Loucy (cell line): Measurements from ENCODE around the gene PID1.

Experiments used
- H2AFZ ChIP-seq: fragments of 200-600 bp; sonication (generic); 2 replicates; pipeline ENCODE4 v1.6.0; 2016; ENCODE audit warnings: antibody characterized with exemption, mild to moderate bottlenecking, low read length, moderate library complexity
- H3F3A ChIP-seq: fragments of 200-600 bp; 2 replicates; pipeline ENCODE4 v1.6.0; 2016; ENCODE audit warnings: antibody characterized with exemption, low read depth, mild to moderate bottlenecking
- H3K27me3 ChIP-seq: fragments of 200-600 bp; sonication (generic); 2 replicates; pipeline ENCODE4 v1.6.1; 2014; ENCODE audit warnings: low read length, mild to moderate bottlenecking; ENCODE audit not compliant: insufficient read depth, poor library complexity, severe bottlenecking
- H3K36me3 ChIP-seq: fragments of 200-600 bp; sonication (generic); 2 replicates; pipeline ENCODE4 v1.6.1; 2016; ENCODE audit warnings: low read length; ENCODE audit not compliant: insufficient read depth
- H3K4me1 ChIP-seq: fragments of 200-600 bp; sonication (generic); 2 replicates; pipeline ENCODE4 v1.5.1; 2014; ENCODE audit warnings: low read length, mild to moderate bottlenecking; ENCODE audit not compliant: insufficient read depth, poor library complexity, severe bottlenecking
- H3K4me2 ChIP-seq: fragments of 200-600 bp; sonication (generic); 2 replicates; pipeline ENCODE4 v1.6.0; 2014; ENCODE audit warnings: antibody characterized with exemption, low read length, low read depth, mild to moderate bottlenecking; ENCODE audit not compliant: poor library complexity, severe bottlenecking
- H3K4me3 ChIP-seq: fragments of 200-600 bp; sonication (generic); 2 replicates; pipeline ENCODE4 v1.5.1; 2014; ENCODE audit warnings: low read length, mild to moderate bottlenecking, mixed read lengths; ENCODE audit not compliant: poor library complexity, severe bottlenecking
- H3K79me2 ChIP-seq: fragments of 200-600 bp; sonication (generic); 2 replicates; pipeline ENCODE4 v1.6.1; 2014; ENCODE audit warnings: low read length; ENCODE audit not compliant: insufficient read depth
- H3K9ac ChIP-seq: fragments of 200-600 bp; sonication (generic); 2 replicates; pipeline ENCODE4 v1.6.0; 2014; ENCODE audit warnings: mild to moderate bottlenecking, low read depth, low read length, moderate library complexity; ENCODE audit not compliant: poor library complexity, severe bottlenecking
- H3K9me2 ChIP-seq: fragments of 200-600 bp; sonication (generic); replicated peaks from 2 replicates; pipeline ENCODE4 v1.6.1; 2016; ENCODE audit warnings: low read depth, low read length, mixed read lengths
- H3K9me3 ChIP-seq: fragments of 200-600 bp; sonication (generic); 2 replicates; pipeline ENCODE4 v1.6.1; 2014; ENCODE audit warnings: mild to moderate bottlenecking, antibody characterized with exemption, low read length, low read depth; ENCODE audit not compliant: insufficient read depth
- H4K20me1 ChIP-seq: fragments of 200-600 bp; sonication (generic); 2 replicates; pipeline ENCODE4 v1.6.0; 2014; ENCODE audit warnings: antibody characterized with exemption, low read length, mild to moderate bottlenecking; ENCODE audit not compliant: insufficient read depth, poor library complexity, severe bottlenecking
- CTCF ChIP-seq: fragments of 200-600 bp; sonication (generic); conservative IDR thresholded peaks from 2 replicates; pipeline ENCODE4 v1.5.1; 2014; ENCODE audit warnings: mild to moderate bottlenecking, antibody characterized with exemption, low read length
- EZH2phosphoT487 ChIP-seq: fragments of 200-600 bp; IDR thresholded peaks from 2 replicates; pipeline ENCODE4 v1.6.1; 2018; ENCODE audit warnings: antibody characterized with exemption, mild to moderate bottlenecking, moderate library complexity, borderline replicate concordance

The PID1 gene

GRCh38 chr2:229051798-229052197 lies 219.3 kb downstream of the PID1 start:
- no peak for TF ChIP-seq EZH2phosphoT487
- no peak for TF ChIP-seq CTCF
- Histone ChIP-seq H3K27me3 (no peaks in the 10 kb centered on the region), H3K9ac (no peak overlapping the region), H2AFZ (no peak overlapping the region), H3F3A (no peaks in the 10 kb centered on the region), H3K79me2 (no peaks in the 10 kb centered on the region), H3K4me2 (no peak overlapping the region), H3K4me1 (no peaks in the 10 kb centered on the region), H3K36me3 (no peaks in the 10 kb centered on the region), H3K4me3 (no peak overlapping the region), H3K9me3 (no peaks in the 10 kb centered on the region), H4K20me1 (no peaks in the 10 kb centered on the region), H3K9me2 (no peaks in the 10 kb centered on the region)

- Histone ChIP-seq H3K4me2 (no peak overlapping the region), H4K20me1 (no peaks in the 10 kb centered on the region), H3K36me3 (no peaks in the 10 kb centered on the region), H3F3A (no peaks in the 10 kb centered on the region), H3K9me2 (no peaks in the 10 kb centered on the region), H3K79me2 (no peaks in the 10 kb centered on the region), H3K27me3 (no peaks in the 10 kb centered on the region), H3K4me3 (no peak overlapping the region), H2AFZ (no peak overlapping the region), H3K4me1 (no peaks in the 10 kb centered on the region), H3K9me3 (no peaks in the 10 kb centered on the region), H3K9ac (no peak overlapping the region)
- TF ChIP-seq EZH2phosphoT487 (no peak), CTCF (no peak)
Measured at GRCh38 chr2:229050133-229050532, 221.0 kb downstream of the PID1 start.

GRCh38 chr2:229048134-229048533 lies 223.0 kb downstream of the PID1 start:
- no peak overlapping the region for H3K9ac ChIP-seq
- no peaks in the 10 kb centered on the region for H3K4me1 ChIP-seq

More at GRCh38 chr2:229048134-229048533, 223.0 kb downstream of the PID1 start:
- Histone ChIP-seq H3K4me3 (no peak overlapping the region), H3K27me3 (no peaks in the 10 kb centered on the region), H3K36me3 (no peaks in the 10 kb centered on the region), H3K4me2 (no peak overlapping the region), H4K20me1 (no peaks in the 10 kb centered on the region), H3K79me2 (no peaks in the 10 kb centered on the region), H2AFZ (no peak overlapping the region), H3K9me2 (no peaks in the 10 kb centered on the region), H3F3A (no peaks in the 10 kb centered on the region), H3K9me3 (no peaks in the 10 kb centered on the region)
- TF ChIP-seq EZH2phosphoT487 = no peak
- TF ChIP-seq CTCF = no peak
